ENCODE data around the gene ZSWIM1.

The ZSWIM1 gene

DNA sequence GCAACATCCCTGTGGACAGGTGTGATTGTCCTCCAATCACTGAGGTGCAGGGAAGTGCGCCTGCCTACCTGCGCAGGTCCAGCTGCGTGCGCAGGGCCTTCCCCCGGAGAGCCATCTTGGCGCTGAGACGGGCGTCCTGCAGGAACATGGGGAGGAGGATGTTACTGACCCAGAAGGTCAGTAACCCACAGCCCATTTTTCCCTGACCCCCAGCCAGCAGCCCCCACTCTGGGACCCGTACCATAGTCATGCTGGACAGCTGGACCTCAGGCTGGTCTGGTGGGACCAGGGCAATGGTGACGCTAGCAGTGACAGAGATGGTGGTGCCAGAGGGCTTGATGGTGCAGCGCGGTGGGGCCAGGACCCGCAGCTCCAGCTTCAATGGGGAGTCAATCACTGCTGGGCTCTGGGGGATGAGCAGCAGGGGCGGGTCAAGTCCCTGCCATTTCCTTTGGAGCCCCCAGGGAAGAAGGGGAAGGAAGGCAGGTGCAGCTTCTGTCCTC lies 21.2 kb downstream of the ZSWIM1 start:
- no peak overlapping the region for H3K4me3 ChIP-seq (replicated peaks; ENCODE audit: insufficient read depth, low read length)
- H3K27me3 ChIP-seq (ENCODE audit: insufficient read depth, poor library complexity, severe bottlenecking): no peaks in the 10 kb centered on the region
- no peak overlapping the region for H3K27ac ChIP-seq (replicated peaks)
- no peak for TF ChIP-seq SPI1 (IDR thresholded peaks at IDR 0.05; ENCODE audit: borderline replicate concordance, low read depth)
- no peak for TF ChIP-seq GABPA (IDR thresholded peaks at IDR 0.05; ENCODE audit: low read depth)
- TF ChIP-seq, protein P1, sequence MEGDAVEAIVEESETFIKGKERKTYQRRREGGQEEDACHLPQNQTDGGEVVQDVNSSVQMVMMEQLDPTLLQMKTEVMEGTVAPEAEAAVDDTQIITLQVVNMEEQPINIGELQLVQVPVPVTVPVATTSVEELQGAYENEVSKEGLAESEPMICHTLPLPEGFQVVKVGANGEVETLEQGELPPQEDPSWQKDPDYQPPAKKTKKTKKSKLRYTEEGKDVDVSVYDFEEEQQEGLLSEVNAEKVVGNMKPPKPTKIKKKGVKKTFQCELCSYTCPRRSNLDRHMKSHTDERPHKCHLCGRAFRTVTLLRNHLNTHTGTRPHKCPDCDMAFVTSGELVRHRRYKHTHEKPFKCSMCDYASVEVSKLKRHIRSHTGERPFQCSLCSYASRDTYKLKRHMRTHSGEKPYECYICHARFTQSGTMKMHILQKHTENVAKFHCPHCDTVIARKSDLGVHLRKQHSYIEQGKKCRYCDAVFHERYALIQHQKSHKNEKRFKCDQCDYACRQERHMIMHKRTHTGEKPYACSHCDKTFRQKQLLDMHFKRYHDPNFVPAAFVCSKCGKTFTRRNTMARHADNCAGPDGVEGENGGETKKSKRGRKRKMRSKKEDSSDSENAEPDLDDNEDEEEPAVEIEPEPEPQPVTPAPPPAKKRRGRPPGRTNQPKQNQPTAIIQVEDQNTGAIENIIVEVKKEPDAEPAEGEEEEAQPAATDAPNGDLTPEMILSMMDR (IDR thresholded peaks at IDR 0.05; ENCODE audit: insufficient read depth, low read length): no peak
- TF ChIP-seq REST (IDR thresholded peaks at IDR 0.05; ENCODE audit: insufficient replicate concordance, low read depth): no peak
- TF ChIP-seq POLR2AphosphoS5 (IDR thresholded peaks at IDR 0.05; ENCODE audit: low read depth): no peak; the same call in 1 of the 2 replicates
- DNase-seq (ENCODE audit: low read depth in 1 of 2, low spot score in 1 of 2): no peak

DNA sequence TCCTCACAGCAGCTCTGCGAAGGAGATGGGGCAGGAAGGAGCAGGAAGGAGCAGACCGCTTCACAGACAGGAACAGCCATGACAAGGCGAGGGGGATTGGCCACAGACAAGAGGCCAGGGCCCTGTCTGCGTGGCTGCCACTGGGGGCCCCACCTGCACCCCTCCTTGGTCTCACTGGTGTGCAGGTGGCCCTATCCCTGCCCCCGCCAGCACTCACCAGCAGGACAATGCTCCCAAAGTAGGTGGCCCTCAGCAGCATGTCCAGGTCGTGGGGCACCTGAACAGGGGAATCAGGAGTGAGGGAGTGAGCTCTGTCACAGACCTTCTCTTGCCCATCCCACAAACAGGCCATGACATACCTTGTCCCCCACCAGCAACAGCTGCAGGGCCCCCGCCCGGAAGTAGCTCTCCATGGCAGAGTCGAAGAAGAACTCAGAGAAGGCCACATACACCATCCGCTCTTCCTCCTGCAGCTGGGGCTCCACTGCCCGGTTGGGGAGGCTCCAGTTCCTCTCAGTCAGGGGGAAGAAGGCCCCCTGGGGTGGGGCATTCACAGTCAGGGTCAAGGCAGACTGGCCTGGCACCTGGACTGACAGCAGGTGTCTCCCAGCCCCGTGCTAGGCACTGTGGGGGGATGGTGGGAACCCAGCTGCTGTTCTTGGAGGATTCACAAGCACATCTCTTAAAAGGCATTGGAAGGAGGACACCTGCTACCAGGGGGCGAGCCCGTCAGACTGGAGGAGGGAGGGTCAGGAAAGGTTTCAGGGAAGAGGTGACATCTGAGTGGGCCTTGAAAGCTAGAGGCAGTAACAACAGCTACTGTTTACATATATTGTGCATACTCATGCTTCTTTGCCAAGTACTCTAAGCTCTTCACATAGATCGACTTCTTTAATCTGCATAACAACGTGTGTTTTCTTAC lies 23.8 kb downstream of the ZSWIM1 start:
- peak overlapping the region; percentile 58 for H3K27ac ChIP-seq (replicated peaks)

More for the DNA sequence above, 23.8 kb downstream of the ZSWIM1 start:
- no peaks in the 10 kb centered on the region for H3K27me3 ChIP-seq (ENCODE audit: insufficient read depth, poor library complexity, severe bottlenecking)
- peak in 1 of 2 experiments; percentile 38 for DNase-seq (ENCODE audit: low read depth in 1 of 2, low spot score in 1 of 2)
- no peak overlapping the region for H3K4me3 ChIP-seq (replicated peaks; ENCODE audit: insufficient read depth, low read length)
- TF ChIP-seq SPI1 (IDR thresholded peaks at IDR 0.05; ENCODE audit: borderline replicate concordance, low read depth): no peak
- no peak for TF ChIP-seq GABPA (IDR thresholded peaks at IDR 0.05; ENCODE audit: low read depth)
- TF ChIP-seq, protein P1 (IDR thresholded peaks at IDR 0.05; ENCODE audit: insufficient read depth, low read length): no peak
- no peak for TF ChIP-seq POLR2AphosphoS5 (IDR thresholded peaks at IDR 0.05; ENCODE audit: low read depth)
- TF ChIP-seq REST (IDR thresholded peaks at IDR 0.05; ENCODE audit: insufficient replicate concordance, low read depth): no peak

Data from HL-60 (cell line).